Keratinocyte (primary cell): ENCODE measurements around the gene ACAP2. TPM values are rescaled to one million over a fixed set of nuclear protein-coding genes. Genes with fewer than 3 reads are reported as not detected.

Source experiments
- DNase-seq: peaks from one replicate; pipeline ENCODE4 v3.0.0-alpha.2; 2011; ENCODE audit warnings: low read depth, missing footprints, low spot score
- FAIRE-seq: peaks from 2 replicates; lab custom pipeline; 2011; peaks lifted over from hg19 to GRCh38; lab: Jason Lieb, UNC
- H2AFZ ChIP-seq: 2 replicates; pipeline ENCODE4 v1.6.0; 2012; ENCODE audit warnings: low read length, control low read depth, inconsistent platforms; ENCODE audit not compliant: control insufficient read depth
- H3K27ac ChIP-seq: 2 replicates; pipeline ENCODE4 v1.5.1; 2011; ENCODE audit warnings: low read length; ENCODE audit not compliant: control insufficient read depth, insufficient read depth
- H3K27me3 ChIP-seq: 3 replicates; pipeline ENCODE4 v1.6.0; 2011; ENCODE audit warnings: low read length; ENCODE audit not compliant: control insufficient read depth, insufficient read depth; ENCODE audit errors: extremely low read depth
- H3K36me3 ChIP-seq, 2 experiments: 2 replicates in 1 of 2; 3 replicates in 1 of 2; pipeline ENCODE4 v1.5.1; 2011; ENCODE audit warnings: low read length in 2 of 2, mild to moderate bottlenecking in 1 of 2; ENCODE audit not compliant: control insufficient read depth in 2 of 2, insufficient read depth in 2 of 2; ENCODE audit errors: extremely low read depth in 1 of 2
- H3K4me1 ChIP-seq: 3 replicates; pipeline ENCODE4 v1.5.1; 2011; ENCODE audit warnings: low read length; ENCODE audit not compliant: control insufficient read depth, insufficient read depth; ENCODE audit errors: extremely low read depth
- H3K4me2 ChIP-seq: 3 replicates; pipeline ENCODE4 v1.6.0; 2011; ENCODE audit warnings: low read depth, low read length; ENCODE audit not compliant: control insufficient read depth, insufficient read depth; ENCODE audit errors: extremely low read depth
- H3K4me3 ChIP-seq, 3 experiments: fragments of 200-600 bp in 1 of 3; sonication (generic) in 1 of 3; 2 replicates in 2 of 3; 3 replicates in 1 of 3; pipeline ENCODE4 v1.5.1; 2011 to 2016; ENCODE audit warnings: low read length in 3 of 3, mild to moderate bottlenecking in 3 of 3, control low read depth in 2 of 3, inconsistent platforms in 1 of 3, low read depth in 1 of 3, mixed read lengths in 1 of 3, mixed run types in 1 of 3, moderate library complexity in 1 of 3; ENCODE audit not compliant: control insufficient read depth in 2 of 3, insufficient read depth in 2 of 3; ENCODE audit errors: extremely low read depth in 1 of 3
- H3K79me2 ChIP-seq: 2 replicates; pipeline ENCODE4 v1.6.0; 2012; ENCODE audit warnings: low read length; ENCODE audit not compliant: control insufficient read depth, insufficient read depth
- H3K9ac ChIP-seq: 3 replicates; pipeline ENCODE4 v1.6.0; 2011; ENCODE audit warnings: low read length; ENCODE audit not compliant: control insufficient read depth, insufficient read depth; ENCODE audit errors: extremely low read depth
- H3K9me1 ChIP-seq: 3 replicates; pipeline ENCODE4 v1.6.0; 2011; ENCODE audit warnings: low read length; ENCODE audit not compliant: control insufficient read depth, insufficient read depth; ENCODE audit errors: extremely low read depth
- H3K9me3 ChIP-seq: 2 replicates; pipeline ENCODE4 v1.5.1; 2012; ENCODE audit warnings: low read depth, low read length; ENCODE audit not compliant: control insufficient read depth
- H4K20me1 ChIP-seq: 3 replicates; pipeline ENCODE4 v1.6.0; 2011; ENCODE audit warnings: low read length; ENCODE audit not compliant: control insufficient read depth, insufficient read depth; ENCODE audit errors: extremely low read depth
- CTCF ChIP-seq, 3 experiments: IDR thresholded peaks in 1 of 3; conservative IDR thresholded peaks in 1 of 3; optimal IDR thresholded peaks in 1 of 3; 2 replicates in 2 of 3; 3 replicates in 1 of 3; pipeline versions ENCODE3 to v1.5.1; 2011; ENCODE audit warnings: low read length in 3 of 3, mild to moderate bottlenecking in 3 of 3, moderate library complexity in 2 of 3, control low read depth in 1 of 3, inconsistent platforms in 1 of 3; ENCODE audit not compliant: insufficient read depth in 2 of 3; ENCODE audit errors: extremely low read depth in 1 of 3
- EZH2 ChIP-seq: IDR thresholded peaks from one replicate; pipeline ENCODE4 v1.6.1; 2012; ENCODE audit warnings: inconsistent platforms, mild to moderate bottlenecking, low read length, moderate library complexity
- dilution Hi-C: fragments of 300-500 bp; cut with MboI; formaldehyde crosslinking; loops from one replicate; pipeline ENCODE4 v1.7.0; 2020; ENCODE audit warnings: low sequenced_read_pairs; ENCODE audit not compliant: extremely low pct_ligation_motif_present
- polyA plus RNA-seq, 5 experiments: library from polyadenylated mRNA; depleted of rRNA in 3 of 5; stranded (reverse) in 3 of 5; stranded (forward) in 1 of 5; unstranded in 1 of 5; fragments of >200 nt; gene quantifications; 1 replicate in 1 of 5; 2 replicates in 3 of 5; 3 replicates in 1 of 5; pipeline versions ENCODE4 v1.2.1 to v1.2.3, GENCODE V29; 2011 to 2012; ENCODE audit warnings: missing spikeins in 2 of 5, low read depth in 1 of 5, low replicate concordance in 1 of 5

The ACAP2 gene
- polyA plus RNA-seq, 1 donor (not counting 4 experiments of a cell fraction or from before 2014, with no cell fraction given), result 23.5 TPM

- H3K36me3 ChIP-seq, result no peaks in the 10 kb centered on the region
- no peak overlapping the region for H2AFZ ChIP-seq
- H4K20me1 ChIP-seq, result no peaks in the 10 kb centered on the region
- no peaks in the 10 kb centered on the region for H3K9me1 ChIP-seq
- no peak overlapping the region for H3K27ac ChIP-seq
- peaks cover 4% of the 10 kb centered on the region for H3K4me1 ChIP-seq
- no peaks in the 10 kb centered on the region for H3K9me3 ChIP-seq
- TF ChIP-seq EZH2 (no peak), CTCF (optimal IDR thresholded peaks at IDR 0.05 in 1 of 3, IDR thresholded peaks at IDR 0.05 in 1 of 3, conservative IDR thresholded peaks at IDR 0.05 in 1 of 3; ENCODE audit: extremely low read depth in 1 of 3, insufficient read depth in 2 of 3, low read length in 3 of 3) (no peak)
- DNase-seq (no peak), FAIRE-seq (no peak)
- dilution Hi-C loops, result no loop called here
- H3K27me3 ChIP-seq, result no peaks in the 10 kb centered on the region
- no peak overlapping the region for H3K4me3 ChIP-seq
- no peak overlapping the region for H3K4me2 ChIP-seq
- H3K79me2 ChIP-seq, result peaks cover 58% of the 10 kb centered on the region
- H3K9ac ChIP-seq, result no peak overlapping the region
Observed at GRCh38 chr3:195403841-195404408, 38.9 kb downstream of the ACAP2 start.

- no peaks in the 10 kb centered on the region for H3K9me3 ChIP-seq
- no peak overlapping the region for H3K9ac ChIP-seq
- no peaks in the 10 kb centered on the region for H4K20me1 ChIP-seq
- peaks cover 4% of the 10 kb centered on the region for H3K4me1 ChIP-seq
- peaks cover 58% of the 10 kb centered on the region for H3K79me2 ChIP-seq
- no peaks in the 10 kb centered on the region for H3K36me3 ChIP-seq
- dilution Hi-C loops, result no loop called here
- no peak overlapping the region for H3K27ac ChIP-seq
- H3K4me2 ChIP-seq, result no peak overlapping the region
- no peak for DNase-seq
- TF ChIP-seq EZH2 (no peak), CTCF (optimal IDR thresholded peaks at IDR 0.05 in 1 of 3, IDR thresholded peaks at IDR 0.05 in 1 of 3, conservative IDR thresholded peaks at IDR 0.05 in 1 of 3; ENCODE audit: extremely low read depth in 1 of 3, insufficient read depth in 2 of 3, low read length in 3 of 3) (no peak)
- no peak overlapping the region for H2AFZ ChIP-seq
- no peak for FAIRE-seq
- no peak overlapping the region for H3K4me3 ChIP-seq
- no peaks in the 10 kb centered on the region for H3K27me3 ChIP-seq
- no peaks in the 10 kb centered on the region for H3K9me1 ChIP-seq
Observed at GRCh38 chr3:195403244-195403643, 39.6 kb downstream of the ACAP2 start.
